GM20000 (cell line): ENCODE data around the gene REX1BD.
A peak's percentile ranks its signal among the peaks of the same experiment; 100 is the strongest.

Experiments
- DNase-seq: peaks from one replicate; pipeline ENCODE4 v3.0.0; 2012; ENCODE audit warnings: low spot score
- CTCF ChIP-seq: IDR thresholded peaks from 2 replicates; pipeline ENCODE4 v1.5.1; 2012; ENCODE audit warnings: mild to moderate bottlenecking, control low read depth; ENCODE audit errors: extremely low read depth, missing control alignments

REX1BD gene

GRCh38 chr19:18610245-18610555, 21.6 kb downstream of the REX1BD start:
- DNase-seq, result no peak
- no peak for TF ChIP-seq CTCF

- no peak for DNase-seq
Measured at GRCh38 chr19:18610556-18611326, 22.1 kb downstream of the REX1BD start.

GRCh38 chr19:18611327-18612050, 22.9 kb downstream of the REX1BD start:
- no peak for TF ChIP-seq CTCF
- DNase-seq, result peak; percentile 55

More at GRCh38 chr19:18610556-18611326, 22.1 kb downstream of the REX1BD start:
- no peak for TF ChIP-seq CTCF

- peak; percentile 52 for DNase-seq
- TF ChIP-seq CTCF, result no peak
Measured at GRCh38 chr19:18612051-18612771, 23.6 kb downstream of the REX1BD start.

GRCh38 chr19:18612772-18613588, 24.4 kb downstream of the REX1BD start, which contains the start of gene TMEM59L:
Gene TMEM59L (plus strand): TSS chr19:18612870. CDS start chr19:18612959, 89 bp downstream.
- peak; percentile 57 for DNase-seq
- TF ChIP-seq CTCF, result no peak

- TF ChIP-seq CTCF, result no peak
- no peak for DNase-seq
Measured at GRCh38 chr19:18613589-18614234, 25.1 kb downstream of the REX1BD start.
